H1 (cell line): ENCODE data around the gene PTAR1. TPM values are rescaled to one million over a fixed set of nuclear protein-coding genes. Genes with fewer than 3 reads are reported as not detected.
A peak's percentile ranks its signal among the peaks of the same experiment; 100 is the strongest.

Source experiments
- ASH2L ChIP-seq: fragments of 200-600, 300-600 bp; sonication (generic); IDR thresholded peaks from one replicate; pipeline ENCODE4 v1.7.1; 2017; ENCODE audit warnings: low read length
- CREB1 ChIP-seq: IDR thresholded peaks from 2 replicates; pipeline ENCODE4 v1.6.1; 2012; ENCODE audit warnings: inconsistent platforms
- E2F6 ChIP-seq: IDR thresholded peaks from 2 replicates; pipeline ENCODE4 v1.6.1; 2012; ENCODE audit warnings: inconsistent platforms
- EGR1 ChIP-seq: IDR thresholded peaks from 2 replicates; pipeline ENCODE4 v1.6.1; 2011; ENCODE audit warnings: low read depth, low read length, borderline replicate concordance
- EZH2 ChIP-seq: fragments of 200-600 bp; sonication (generic); IDR thresholded peaks from 2 replicates; pipeline ENCODE4 v1.7.1; 2012; ENCODE audit warnings: low read depth, mild to moderate bottlenecking, moderate library complexity, low read length, inconsistent platforms; ENCODE audit not compliant: severe bottlenecking
- POLR2AphosphoS5 ChIP-seq: IDR thresholded peaks from 2 replicates; pipeline ENCODE4 v1.6.1; 2011; ENCODE audit warnings: low read depth, low read length
- POU5F1 ChIP-seq: IDR thresholded peaks from 2 replicates; pipeline ENCODE4 v1.6.1; 2011; ENCODE audit warnings: low read depth, mild to moderate bottlenecking, low read length, moderate library complexity
- RAD21 ChIP-seq, 2 experiments: IDR thresholded peaks in 1 of 2; conservative IDR thresholded peaks in 1 of 2; 2 replicates each; pipeline ENCODE4 v1.6.1; 2011; ENCODE audit warnings: low read depth in 2 of 2, low read length in 2 of 2, improper control_type of control experiment in 1 of 2, inconsistent platforms in 1 of 2, mild to moderate bottlenecking in 1 of 2, moderate library complexity in 1 of 2
- RBBP5 ChIP-seq: IDR thresholded peaks from 2 replicates; pipeline ENCODE4 v1.7.1; 2012; ENCODE audit warnings: low read depth, mild to moderate bottlenecking, inconsistent platforms, low read length, moderate library complexity, borderline replicate concordance
- RFX5 ChIP-seq: IDR thresholded peaks from 2 replicates; pipeline ENCODE4 v1.6.1; 2011; ENCODE audit warnings: low read depth, low read length, improper control_type of control experiment, borderline replicate concordance
- SUZ12 ChIP-seq: fragments of 200-600 bp; sonication (generic); IDR thresholded peaks from 2 replicates; pipeline ENCODE4 v1.6.1; 2012; ENCODE audit warnings: mild to moderate bottlenecking, inconsistent platforms, low read length, moderate library complexity, mixed read lengths
- YY1 ChIP-seq: IDR thresholded peaks from 2 replicates; pipeline ENCODE4 v1.6.1; 2011; ENCODE audit warnings: low read depth, mild to moderate bottlenecking, low read length
- polyA plus RNA-seq, 7 experiments: library from polyadenylated mRNA; depleted of rRNA in 3 of 7; stranded (reverse) in 5 of 7; unstranded in 2 of 7; fragments of >200 nt in 5 of 7; fragments of 200-250 nt in 2 of 7; gene quantifications; 1 replicate in 5 of 7; 2 replicates in 1 of 7; 4 replicates in 1 of 7; pipeline versions ENCODE4 v1.2.1 to v1.2.3, GENCODE V29; 2011 to 2013; ENCODE audit warnings: missing spikeins in 2 of 7, mixed read lengths in 2 of 7
- total RNA-seq: library from RNA; stranded (reverse); fragmentation: NEBNext Ultra II Directional; extraction: Animal tissue kit (Norgen Biotek cat#: 25700); gene quantifications from 2 replicates; pipeline ENCODE4 v1.2.1, GENCODE V29; 2021

Gene PTAR1
- total and polyA plus RNA-seq, 2 of the 8 experiments (the other 6 are each of a cell fraction or from before 2014, with no cell fraction given): 19.5 to 84.9 TPM

- TF ChIP-seq E2F6: no peak
- no peak for TF ChIP-seq EZH2
- no peak for TF ChIP-seq SUZ12
- no peak for TF ChIP-seq RFX5
- no peak for TF ChIP-seq POU5F1
- TF ChIP-seq EGR1: no peak
- TF ChIP-seq POLR2AphosphoS5: peak; percentile 87
- peak; percentile 95 for TF ChIP-seq ASH2L
- peak; percentile 94; the same call in 1 of the 2 replicates for TF ChIP-seq RBBP5
- TF ChIP-seq YY1: peak; percentile 90
- TF ChIP-seq CREB1: 0 out of 2 replicates have a peak, but pooled peaks have one; percentile 5
- no peak for TF ChIP-seq RAD21 (IDR thresholded peaks at IDR 0.05 in 1 of 2, conservative IDR thresholded peaks at IDR 0.05 in 1 of 2; ENCODE audit: low read depth in 2 of 2, low read length in 2 of 2)
Measured at GRCh38 chr9:69759421-69760277, at the start of gene PTAR1 (continued).
